Fibroblast of skin of right biceps (primary cell): ENCODE measurements around the gene TOGARAM1.
"Not testable (repeated sequence)": the region's sequence is repeated elsewhere in the genome, so short reads cannot be mapped to it uniquely, and the experiment has no call there.

Experiments used
- DNase-seq: peaks from one replicate; pipeline ENCODE4 v3.0.0-alpha.2; 2013

The TOGARAM1 gene

DNA sequence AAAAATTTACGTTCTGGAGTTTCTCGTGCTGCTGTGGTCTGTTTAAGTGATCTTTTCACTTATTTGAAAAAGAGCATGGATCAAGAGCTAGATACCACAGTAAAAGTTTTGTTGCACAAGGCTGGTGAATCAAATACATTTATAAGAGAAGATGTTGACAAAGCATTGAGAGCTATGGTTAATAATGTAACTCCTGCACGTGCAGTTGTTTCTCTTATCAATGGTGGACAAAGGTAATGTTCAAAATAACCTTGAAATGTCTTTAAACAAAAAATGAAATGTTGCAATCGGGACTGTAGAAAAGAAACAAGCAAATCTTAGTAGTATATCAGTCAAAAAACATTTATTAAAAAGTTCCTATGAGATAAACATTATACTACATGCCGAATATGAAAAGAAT is 82.6 kb downstream of the TOGARAM1 start:
- DNase-seq, result no peak

DNA sequence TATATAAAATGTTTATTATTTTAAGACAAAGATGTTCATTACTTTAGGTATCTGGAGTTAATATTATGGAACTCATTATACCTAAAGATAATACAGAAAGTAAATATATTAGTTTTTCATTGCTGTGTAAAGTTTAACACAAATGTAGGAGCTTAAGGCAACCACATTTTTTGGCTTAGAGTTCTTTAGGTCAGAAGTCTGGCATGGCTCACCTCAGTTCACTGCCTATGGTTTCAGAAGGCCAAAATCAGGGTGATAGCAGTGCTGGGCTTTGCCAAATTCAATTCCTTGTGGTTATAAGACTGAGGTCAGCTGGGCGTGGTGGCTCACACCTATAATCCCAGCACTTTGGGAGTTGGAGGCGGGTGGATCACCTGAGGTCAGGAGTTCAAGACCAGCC is 86.4 kb downstream of the TOGARAM1 start:
- DNase-seq, result no peak

DNA sequence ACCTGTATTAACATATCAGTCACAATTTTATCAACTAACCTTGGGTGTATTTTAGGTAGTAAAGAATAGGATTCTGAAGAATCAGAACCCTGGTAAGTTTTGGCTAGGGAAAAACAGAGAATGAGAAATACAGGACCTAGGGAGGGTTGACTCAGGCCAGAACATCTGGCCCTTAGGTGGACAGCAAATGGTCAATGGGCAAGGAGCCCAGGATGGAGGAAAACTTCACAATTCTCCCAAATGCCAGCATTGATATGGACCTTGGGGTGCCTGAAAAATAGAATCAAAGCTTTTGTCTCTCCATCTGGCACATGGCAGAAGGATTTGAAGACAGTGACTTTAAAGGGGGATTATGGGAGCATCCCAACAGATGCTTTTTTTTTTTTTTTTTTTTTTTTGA is 89.2 kb downstream of the TOGARAM1 start:
- DNase-seq, result no peak

DNA sequence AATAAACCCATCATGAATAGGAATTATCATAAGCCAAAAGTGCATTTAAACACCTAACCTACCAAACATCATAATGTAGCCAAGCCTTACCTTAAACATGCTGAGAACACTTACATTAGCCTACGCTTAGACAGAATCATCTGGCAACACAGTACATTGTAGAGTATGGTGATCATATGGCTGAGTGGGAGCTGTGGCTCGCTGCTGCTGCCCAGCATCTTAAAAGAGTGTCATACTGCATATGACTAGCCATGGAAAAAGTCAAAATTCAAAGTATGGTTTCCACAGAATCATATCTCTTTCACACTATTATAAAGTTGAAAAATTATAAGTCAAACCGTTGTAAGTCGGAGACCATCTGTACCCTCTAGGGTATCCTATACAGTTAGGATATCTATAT is 89.9 kb downstream of the TOGARAM1 start:
- no peak for DNase-seq

DNA sequence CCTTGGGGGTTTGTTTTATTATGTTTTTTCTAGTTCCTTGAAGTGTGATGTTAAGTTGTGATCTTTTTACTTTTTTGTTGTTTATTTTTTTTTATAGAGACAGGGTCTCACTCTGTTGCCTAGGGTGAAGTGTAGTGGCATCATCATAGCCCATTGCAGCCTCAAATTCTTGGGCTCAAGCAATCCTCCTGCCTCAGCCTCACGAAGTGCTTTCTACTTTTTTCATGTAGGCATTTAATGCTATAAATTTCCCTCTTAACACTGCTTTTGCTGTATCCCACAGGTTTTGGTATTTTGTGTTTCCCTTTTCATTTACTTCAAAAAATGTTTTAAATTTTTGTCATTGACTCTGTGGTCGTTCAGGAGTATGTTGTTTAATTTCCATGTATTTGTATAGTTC is 95.4 kb downstream of the TOGARAM1 start:
- no peak for DNase-seq

DNA sequence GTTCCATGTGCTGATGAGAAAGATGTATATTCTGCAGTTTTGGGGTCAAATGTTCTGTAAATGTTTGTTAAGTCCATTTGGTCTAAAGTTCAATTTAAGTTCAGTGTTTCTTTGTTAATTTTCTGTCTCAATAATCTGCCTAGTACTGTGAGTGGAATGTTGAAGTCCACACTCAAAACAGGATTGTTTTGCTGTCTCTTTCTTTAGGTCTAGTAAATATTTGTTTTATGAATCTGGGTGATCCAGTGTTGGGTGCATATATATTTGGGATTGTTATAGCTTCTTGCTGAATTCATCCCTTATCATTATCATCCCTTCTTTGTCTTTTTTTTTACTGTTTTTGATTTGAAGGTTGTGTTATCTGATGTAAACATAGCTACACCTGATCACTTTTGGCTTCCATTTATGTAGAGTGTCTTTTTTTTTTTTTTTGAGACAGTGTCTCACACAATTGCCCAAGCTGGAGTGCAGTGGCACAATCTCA is 95.9 kb downstream of the TOGARAM1 start:
- no peak for DNase-seq

DNA sequence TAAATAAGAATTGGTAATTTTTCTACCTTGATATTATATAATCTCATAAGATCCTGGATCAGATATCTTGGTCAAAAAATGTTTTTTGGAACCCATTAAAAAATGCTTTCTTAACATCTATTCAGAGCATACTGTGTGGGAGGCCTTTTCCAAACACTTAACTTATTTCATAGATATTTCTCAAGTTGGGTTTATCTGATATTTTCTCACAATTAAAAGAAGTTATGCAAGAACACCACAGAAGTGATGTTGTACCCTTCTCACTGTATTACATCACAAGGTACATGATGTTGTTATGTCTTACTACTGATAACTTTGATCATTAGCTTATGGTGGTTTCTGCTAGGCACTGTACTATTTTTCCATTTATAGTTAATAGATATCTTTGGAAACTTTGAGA is 98.6 kb downstream of the TOGARAM1 start:
- no peak for DNase-seq

DNA sequence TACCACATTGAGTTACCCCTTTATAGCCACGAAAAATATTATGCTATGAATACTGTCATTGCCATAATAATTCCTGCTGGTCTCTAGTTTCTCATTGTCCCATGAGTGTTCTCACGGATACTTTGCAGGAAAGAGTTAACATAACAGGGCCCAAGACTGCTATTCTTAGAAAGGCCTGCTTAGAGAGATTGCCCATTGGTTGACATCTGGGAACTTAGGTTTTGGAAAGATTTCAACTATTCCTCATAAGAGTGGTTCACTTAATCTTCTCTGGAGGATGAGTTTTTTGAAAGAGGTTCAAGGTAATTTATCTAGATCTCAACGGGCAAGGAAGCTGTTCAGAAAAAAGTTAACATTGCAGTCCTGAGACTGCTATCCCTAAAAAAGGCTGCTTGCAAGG is 103.5 kb downstream of the TOGARAM1 start:
- peak; percentile 7 for DNase-seq

DNA sequence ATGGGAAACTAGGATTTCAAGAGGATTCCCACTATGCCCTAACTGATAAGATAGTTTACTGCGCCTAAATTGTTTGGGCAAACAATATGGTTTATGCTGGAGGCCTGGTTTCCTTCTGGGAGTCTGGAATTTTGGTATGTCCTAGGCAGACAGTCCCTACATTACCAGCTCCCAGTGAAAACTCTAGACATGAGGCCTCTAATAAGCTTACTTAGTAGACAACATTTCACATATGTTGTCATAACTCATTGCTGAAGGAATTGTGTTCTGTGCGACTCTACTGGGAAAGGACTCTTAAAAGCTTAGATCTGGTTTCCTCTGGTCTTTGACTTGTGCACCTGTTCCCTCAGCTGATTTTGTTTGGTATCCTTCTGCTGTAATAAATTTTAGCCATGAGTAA is 104.0 kb downstream of the TOGARAM1 start:
- DNase-seq, result no peak

DNA sequence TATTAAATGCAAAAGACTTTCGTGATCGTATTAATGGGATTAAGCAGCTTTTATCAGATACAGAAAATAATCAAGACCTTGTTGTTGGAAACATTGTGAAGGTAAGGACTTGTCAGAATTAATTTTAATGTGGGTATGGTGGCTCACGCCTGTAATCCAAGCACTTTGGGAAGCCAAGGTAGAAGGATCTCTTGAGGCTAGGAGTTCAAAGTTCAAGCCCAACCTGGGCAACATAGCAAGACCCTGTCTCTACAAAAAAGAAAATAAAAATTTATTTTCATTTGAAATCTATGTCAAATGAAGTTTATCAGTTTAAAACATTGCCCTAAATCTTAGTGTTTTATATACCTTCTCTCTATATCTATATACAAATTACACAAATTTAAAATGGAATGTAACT is 104.7 kb downstream of the TOGARAM1 start:
- no peak for DNase-seq

DNA sequence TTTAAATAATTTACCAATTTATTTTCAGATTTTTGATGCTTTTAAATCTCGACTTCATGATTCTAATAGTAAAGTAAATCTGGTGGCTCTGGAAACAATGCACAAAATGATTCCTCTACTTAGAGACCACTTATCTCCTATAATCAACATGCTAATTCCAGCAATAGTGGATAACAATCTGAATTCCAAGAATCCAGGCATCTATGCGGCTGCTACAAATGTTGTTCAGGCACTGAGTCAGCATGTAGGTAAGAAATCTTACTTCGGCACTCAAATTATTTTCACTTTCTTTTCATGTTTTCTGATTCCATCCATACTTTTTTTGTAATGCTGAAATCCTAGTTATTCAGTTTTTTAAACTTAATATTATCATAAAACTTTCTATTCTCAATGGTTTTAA is 106.4 kb downstream of the TOGARAM1 start:
- DNase-seq, result no peak

DNA sequence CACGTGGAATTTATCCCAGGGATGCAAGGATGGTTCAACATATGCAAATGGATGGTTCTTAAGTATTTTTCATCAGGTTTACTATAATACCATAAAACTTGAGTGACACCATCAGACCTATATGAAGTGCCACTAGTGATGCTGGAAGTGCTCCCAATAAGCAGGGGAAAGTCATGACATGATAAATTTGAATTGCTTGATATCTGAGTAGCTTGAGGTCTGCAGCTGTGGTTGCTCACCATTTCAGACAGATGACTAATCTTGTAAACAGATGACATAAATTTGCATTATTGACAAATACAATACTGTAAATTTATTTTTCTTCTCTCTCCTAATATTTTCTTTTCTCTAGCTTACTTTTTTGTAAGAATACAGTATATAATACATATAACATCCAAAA is 108.2 kb downstream of the TOGARAM1 start:
- no peak for DNase-seq

DNA sequence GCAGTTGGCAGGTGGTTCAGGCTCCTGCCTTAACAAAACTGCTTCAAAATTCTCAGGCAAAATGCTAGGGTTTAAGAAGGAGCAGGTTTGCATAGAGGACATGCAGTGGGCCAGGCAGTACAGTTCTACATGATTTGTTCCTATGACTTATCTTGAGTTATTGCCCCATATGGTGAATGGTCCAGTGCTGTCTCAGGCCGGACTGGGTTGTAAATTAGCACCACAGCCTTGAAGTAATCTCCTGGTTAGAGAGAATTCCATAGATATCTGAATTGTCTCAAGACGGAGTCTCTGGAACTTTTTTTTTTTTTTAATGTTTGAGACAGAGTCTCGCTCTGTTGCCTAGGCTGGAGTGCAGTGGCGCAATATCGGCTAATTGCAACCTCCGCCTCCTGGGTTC is 110.1 kb downstream of the TOGARAM1 start:
- DNase-seq, result no peak

DNA sequence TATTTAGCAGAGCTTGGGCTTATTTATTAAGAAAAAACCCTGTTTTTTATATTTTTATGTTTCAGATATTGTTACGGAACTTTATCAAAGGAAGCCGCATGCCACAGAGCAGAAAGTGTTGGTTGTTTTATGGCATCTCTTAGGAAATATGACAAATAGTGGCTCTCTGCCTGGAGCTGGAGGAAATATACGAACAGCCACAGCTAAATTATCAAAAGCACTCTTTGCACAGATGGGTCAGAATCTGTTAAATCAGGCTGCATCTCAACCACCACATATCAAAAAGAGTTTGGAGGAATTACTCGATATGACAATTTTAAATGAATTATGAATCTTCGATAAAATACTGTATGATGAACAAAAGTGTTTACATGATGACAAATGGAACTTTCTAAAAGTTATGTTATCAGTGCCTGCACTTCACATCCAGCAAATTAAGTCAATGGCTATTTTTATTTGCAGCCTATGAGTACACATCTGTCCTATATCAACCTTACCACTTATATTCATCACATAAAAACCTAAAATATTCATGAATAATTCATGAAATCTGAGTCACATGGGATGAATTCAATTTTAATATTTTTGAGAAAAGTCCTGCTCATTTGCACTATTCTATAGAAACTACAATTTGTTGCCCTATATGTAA is 111.4 kb downstream of the TOGARAM1 start:
- no peak for DNase-seq

DNA sequence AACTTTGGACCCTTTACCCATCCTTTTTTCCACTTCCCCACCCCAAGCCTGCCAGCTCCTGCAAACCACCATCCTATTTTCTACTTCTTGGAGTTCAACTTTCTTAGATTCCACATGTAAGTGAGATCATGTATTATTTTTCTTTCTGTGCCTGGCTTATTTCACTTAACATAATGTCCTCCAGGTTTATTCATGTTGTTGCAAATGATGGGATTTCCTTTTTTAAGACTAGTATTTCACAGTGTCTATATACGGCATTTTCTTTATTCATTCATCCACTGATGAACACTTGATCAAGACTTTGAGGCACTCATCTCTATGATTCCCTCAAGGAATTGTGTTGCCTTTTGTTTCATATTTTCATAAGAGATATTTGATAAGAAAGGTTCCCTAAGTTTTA is 116.3 kb downstream of the TOGARAM1 start:
- DNase-seq, result no peak

DNA sequence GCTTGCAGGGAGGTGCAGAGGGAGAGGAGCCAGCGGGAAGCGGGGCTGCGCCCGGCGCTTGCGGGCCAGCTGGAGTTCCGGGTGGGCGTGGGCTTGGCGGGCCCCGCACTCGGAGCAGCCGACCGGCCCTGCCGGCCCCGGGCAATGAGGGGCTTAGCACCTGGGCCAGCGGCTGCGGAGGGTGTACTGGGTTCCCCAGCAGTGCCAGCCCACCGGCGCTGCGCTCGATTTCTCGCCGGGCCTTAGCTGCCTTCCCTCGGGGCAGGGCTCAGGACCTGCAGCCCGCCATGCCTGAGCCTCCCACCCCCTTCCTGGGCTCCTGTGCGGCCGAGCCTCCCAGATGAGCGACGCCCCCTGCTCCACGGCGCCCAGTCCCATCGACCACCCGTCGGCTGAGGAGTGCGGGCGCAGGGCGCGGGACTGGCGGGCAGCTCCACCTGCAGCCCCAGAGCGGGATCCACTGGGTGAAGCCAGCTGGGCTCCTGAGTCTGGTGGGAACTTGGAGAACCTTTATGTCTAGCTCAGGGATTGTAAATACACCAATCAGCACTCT is 118.5 kb downstream of the TOGARAM1 start:
- not testable (repeated sequence) for DNase-seq

DNA sequence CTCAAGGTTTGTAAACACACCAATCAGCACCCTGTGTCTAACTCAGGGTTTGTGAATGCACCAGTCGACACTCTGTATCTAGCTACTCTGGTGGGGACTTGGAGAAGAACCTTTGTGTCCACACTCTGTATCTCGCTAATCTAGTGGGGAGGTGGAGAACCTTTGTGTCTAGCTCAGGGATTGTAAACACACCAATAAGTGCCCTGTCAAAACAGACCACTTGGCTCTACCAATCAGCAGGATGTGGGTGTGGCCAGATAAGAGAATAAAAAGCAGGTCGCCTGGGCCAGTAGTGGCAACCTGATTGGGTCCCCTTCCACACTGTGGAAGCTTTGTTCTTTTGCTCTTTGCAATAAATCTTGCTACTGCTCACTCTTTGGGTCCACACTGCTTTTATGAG is 119.1 kb downstream of the TOGARAM1 start:
- not testable (repeated sequence) for DNase-seq

DNA sequence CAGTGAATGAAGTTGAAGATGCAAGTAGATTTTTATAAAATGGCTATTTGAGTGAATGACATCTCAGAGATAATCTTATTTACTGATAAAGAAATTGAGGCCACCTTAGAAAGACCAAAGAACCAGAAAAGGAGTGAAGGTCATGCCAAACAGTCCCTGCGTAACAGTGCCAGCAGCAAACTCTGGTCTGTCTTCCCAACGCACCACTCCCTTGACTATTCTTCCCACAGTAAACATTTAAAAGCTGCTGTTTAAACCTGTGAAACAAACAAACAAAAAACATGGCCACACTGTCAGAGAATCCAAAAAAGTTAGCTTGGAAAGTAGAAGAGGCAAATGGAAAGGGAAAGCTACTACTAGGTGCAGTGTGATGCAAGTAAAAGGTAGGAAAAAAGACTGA is 120.4 kb downstream of the TOGARAM1 start:
- DNase-seq, result no peak

DNA sequence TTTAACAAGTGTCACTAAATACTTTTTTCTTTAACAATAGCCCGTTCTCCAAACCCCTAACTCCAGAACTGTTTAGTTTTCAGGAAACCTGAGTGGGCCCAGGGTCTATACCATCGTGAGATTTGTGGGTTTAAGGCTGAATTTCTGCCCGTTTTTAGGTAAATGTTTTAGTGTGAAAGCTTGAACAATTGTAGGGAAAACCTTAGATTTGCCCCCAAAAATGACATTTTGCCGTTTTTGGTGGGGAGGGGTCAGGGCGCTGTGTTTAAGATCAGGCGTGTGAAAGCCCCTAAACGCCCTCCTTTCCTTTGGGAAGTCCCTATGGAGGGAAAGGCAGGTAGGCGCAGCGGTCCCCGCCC is 121.6 kb downstream of the TOGARAM1 start:
- no peak for DNase-seq

DNA sequence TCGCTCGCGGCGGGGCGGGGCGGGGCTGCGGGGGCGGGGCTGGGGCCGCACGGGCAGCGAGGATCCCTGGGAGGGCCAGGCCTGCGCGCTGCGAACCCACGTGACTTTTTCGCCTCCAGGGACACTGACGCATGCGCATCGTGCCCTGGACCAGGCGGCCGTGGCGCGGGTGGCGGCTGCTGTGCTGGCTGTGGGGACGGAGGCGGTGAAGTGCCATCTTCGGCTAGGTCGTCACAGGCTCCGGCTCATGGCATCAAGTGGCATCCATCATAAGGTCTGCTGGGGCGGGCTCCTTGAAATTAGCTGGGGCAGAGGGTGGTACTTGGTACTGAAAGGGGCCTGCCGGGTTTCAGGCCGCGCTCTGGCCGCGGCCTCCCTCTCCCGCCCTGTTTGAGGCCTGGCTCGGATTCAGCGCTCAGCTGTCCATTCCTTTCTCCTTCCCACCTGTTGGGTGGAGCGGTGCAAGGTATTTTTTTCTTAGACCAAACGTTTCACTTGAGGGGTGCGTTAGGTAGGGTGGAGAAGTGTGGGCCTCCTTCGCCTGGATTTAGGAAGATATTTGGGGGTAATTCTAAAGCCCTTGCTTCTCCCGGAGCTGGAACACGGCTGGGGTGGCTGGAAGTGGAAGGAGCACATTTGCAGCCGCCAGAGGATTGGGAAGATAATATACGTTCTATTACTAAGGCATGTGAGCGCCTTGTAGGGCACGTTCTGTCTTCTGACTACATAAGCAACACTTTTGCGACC is 122.2 kb downstream of the TOGARAM1 start, which contains the start of gene PRPF39:
Gene PRPF39, plus strand, starts transcription at position 141 of the 747 bp plus-strand sequence. CDS start 11,124 bp downstream, outside the sequence.
- DNase-seq, result peak; percentile 91

DNA sequence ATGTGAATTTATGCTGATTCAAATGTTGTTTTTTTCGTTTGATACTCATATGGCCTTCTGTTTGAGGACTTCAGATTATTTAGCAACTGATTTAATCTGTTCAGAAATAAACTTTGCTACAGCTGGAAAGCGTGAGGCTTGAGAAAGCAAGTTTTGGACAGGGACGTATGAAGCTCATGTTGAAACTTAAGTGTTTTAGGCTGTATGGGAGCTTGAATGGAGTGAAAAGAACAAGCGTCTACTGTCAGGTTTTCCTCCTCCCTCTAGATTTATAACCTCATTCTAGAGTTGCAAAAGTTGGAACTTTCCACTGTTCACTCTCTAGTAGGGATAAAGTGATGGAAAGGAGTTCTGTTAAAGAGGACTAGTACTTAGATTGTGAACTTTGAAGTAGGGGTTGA is 123.0 kb downstream of the TOGARAM1 start:
- DNase-seq, result peak; percentile 8

DNA sequence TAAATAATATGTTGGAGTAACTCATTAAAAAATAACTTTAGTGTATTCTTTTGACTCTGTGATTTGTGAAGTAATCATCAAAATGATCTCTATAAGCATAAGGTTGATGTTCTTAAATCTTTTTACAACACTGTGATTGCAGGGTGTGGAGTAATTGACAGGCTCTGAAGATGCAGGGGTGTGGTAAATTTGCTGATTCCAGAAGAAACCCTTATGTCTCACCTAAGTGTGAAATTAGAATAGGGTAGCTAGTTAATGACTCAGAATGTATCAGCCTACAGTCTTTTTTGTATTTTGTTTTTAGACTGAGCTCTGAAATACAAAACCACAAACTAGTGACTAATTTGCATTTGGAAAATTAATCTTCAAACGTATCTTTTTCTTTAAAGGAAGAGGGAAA is 127.8 kb downstream of the TOGARAM1 start:
- DNase-seq, result peak; percentile 53

DNA sequence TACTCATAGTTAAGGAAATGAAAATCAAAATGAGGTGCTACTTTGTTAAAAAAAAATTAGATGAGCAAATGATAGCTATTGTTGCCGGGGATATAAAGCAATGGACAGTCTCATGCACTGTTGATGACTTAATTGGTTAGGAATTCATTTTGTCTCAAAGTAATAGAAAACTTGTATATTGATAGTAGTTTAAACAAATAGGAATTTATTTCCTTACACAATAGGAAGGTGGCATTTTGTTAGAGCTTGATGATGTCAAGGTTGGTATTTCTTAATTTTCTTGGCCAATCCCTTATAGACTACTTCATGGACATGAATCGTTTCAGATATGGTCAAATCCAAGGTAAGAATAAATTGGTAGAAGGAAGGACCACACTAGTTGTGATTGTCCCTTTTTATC is 129.7 kb downstream of the TOGARAM1 start:
- DNase-seq, result peak; percentile 37

DNA sequence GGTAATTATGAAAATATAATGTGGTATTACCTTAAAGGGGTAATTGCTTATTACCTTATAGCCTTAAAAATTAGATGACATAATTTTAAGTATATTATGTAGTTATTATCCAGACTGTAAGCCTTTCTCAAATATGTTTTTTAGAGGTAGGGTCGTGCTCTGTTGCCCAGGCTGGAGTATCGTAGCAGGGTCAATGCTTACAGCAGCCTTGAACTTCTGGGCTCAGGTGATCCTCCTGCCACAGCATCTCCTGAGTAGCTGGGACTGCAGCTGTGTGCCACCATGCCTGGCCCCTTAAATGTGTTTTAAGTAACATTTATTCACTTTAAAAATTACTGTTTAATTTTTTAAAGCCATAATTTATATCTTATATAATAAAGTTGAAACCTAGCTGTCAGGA is 132.3 kb downstream of the TOGARAM1 start:
- no peak for DNase-seq
